Mucosa of descending colon (tissue), 3 donors: ENCODE results near the gene ZSWIM3. TPM values are rescaled to one million over a fixed set of nuclear protein-coding genes. Genes with fewer than 3 reads are reported as not detected.
"Not testable (repeated sequence)": the region's sequence is repeated elsewhere in the genome, so short reads cannot be mapped to it uniquely, and the experiment has no call there.

Experiments used
- ATAC-seq: fragments of 200-7000 bp; cut with Tn5 transposase; one replicate; pipeline ENCODE4 v1.9.1; 2020; ENCODE audit warnings: mild to moderate bottlenecking, moderate library complexity
- DNase-seq, 3 donors: peaks; one replicate each; pipeline ENCODE4 v3.0.0-alpha.2; 2020
- H3K36me3 ChIP-seq: fragments of 200-600 bp; one replicate; pipeline ENCODE4 v1.8.0; 2021; ENCODE audit warnings: low read depth, mild to moderate bottlenecking
- H3K4me1 ChIP-seq: fragments of 200-600 bp; one replicate; pipeline ENCODE4 v1.8.0; 2021; ENCODE audit warnings: low read depth, mild to moderate bottlenecking
- H3K4me3 ChIP-seq: fragments of 200-600 bp; one replicate; pipeline ENCODE4 v1.8.0; 2021; ENCODE audit warnings: mild to moderate bottlenecking
- H3K9me3 ChIP-seq: fragments of 200-600 bp; one replicate; pipeline ENCODE4 v1.8.0; 2021; ENCODE audit warnings: mild to moderate bottlenecking
- intact Hi-C, 2 donors: fragments of 100-400 bp; cut with DNase I in 1 of 2; cut with micrococcal nuclease in 1 of 2; formaldehyde crosslinking; loops; one replicate each; pipeline versions ENCODE4 v1.11.0 to v1.11.1; 2022; cut with DNase I, micrococcal nuclease
- total RNA-seq, 3 donors: library from RNA; stranded (reverse); fragmentation: NEBNext Ultra II Directional in 2 of 3; extraction: Animal tissue kit (Norgen Biotek cat#: 25700) in 2 of 3; gene quantifications; one replicate each; pipeline versions ENCODE4 v1.2.1 to v1.2.4, GENCODE V29; 2021 to 2023
- TF ChIP-seq, protein P1 (sequence below): fragments of 200-600 bp; IDR thresholded peaks from one replicate; pipeline ENCODE4 v1.8.0; 2022; ENCODE audit warnings: antibody characterized with exemption, mild to moderate bottlenecking
- donor health status: DM: no; HTN: no; CAD: no; lungs with moderate emphysema.
- donor health status: DM: no; HTN: no; CAD: no.
- donor health status: DM: no; HTN: yes; CAD: no.

ZSWIM3 gene
- total RNA-seq, 3 donors from 2014 or later: 3.3 to 7.4 (median 5.7) TPM

GRCh38 chr20:45899046-45899835, 41.8 kb downstream of the ZSWIM3 start:
- Histone ChIP-seq H3K9me3 (no peaks in the 10 kb centered on the region), H3K36me3 (no peaks in the 10 kb centered on the region), H3K4me1 (peaks cover 3% of the 10 kb centered on the region), H3K4me3 (no peak overlapping the region)
- DNase-seq: no peak
- intact Hi-C loops: no loop called here
- ATAC-seq: no peak
- TF ChIP-seq, protein P1, sequence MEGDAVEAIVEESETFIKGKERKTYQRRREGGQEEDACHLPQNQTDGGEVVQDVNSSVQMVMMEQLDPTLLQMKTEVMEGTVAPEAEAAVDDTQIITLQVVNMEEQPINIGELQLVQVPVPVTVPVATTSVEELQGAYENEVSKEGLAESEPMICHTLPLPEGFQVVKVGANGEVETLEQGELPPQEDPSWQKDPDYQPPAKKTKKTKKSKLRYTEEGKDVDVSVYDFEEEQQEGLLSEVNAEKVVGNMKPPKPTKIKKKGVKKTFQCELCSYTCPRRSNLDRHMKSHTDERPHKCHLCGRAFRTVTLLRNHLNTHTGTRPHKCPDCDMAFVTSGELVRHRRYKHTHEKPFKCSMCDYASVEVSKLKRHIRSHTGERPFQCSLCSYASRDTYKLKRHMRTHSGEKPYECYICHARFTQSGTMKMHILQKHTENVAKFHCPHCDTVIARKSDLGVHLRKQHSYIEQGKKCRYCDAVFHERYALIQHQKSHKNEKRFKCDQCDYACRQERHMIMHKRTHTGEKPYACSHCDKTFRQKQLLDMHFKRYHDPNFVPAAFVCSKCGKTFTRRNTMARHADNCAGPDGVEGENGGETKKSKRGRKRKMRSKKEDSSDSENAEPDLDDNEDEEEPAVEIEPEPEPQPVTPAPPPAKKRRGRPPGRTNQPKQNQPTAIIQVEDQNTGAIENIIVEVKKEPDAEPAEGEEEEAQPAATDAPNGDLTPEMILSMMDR: no peak

DNA sequence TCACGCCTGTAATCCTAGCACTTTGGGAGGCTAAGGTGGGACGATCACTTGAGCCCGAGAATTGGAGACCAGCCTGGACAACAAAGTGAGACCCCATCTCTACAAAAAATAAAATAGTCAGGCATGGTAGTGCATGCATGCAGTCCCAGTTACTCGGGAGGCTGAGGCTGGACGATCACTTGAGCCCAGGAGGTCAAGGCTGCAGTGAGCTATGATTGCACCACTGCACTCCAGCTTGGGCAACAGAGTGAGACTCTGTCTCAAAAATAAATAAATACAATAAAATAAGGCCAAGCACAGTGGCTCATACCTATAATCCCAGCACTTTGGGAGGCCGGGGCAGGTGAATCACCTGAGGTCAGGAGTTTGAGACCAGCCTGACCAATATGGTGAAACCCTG, 43.9 kb downstream of the ZSWIM3 start:
- DNase-seq, H3K4me3 ChIP-seq, H3K9me3 ChIP-seq, H3K4me1 ChIP-seq, ATAC-seq, intact Hi-C loops, H3K36me3 ChIP-seq: not testable (repeated sequence)

- TF ChIP-seq, protein P1: no peak
- DNase-seq (no peak), ATAC-seq (no peak)
- Histone ChIP-seq H3K36me3 (no peaks in the 10 kb centered on the region), H3K4me1 (peaks cover 3% of the 10 kb centered on the region), H3K4me3 (no peak overlapping the region), H3K9me3 (no peaks in the 10 kb centered on the region)
- intact Hi-C loops: no loop called here
These were observed 44.8 kb downstream of the ZSWIM3 start for GRCh38 chr20:45902199-45902701.

- no peak for DNase-seq
- no peaks in the 10 kb centered on the region for H3K9me3 ChIP-seq
- intact Hi-C loops: no loop called here
- H3K4me1 ChIP-seq: peaks cover 5% of the 10 kb centered on the region
- no peaks in the 10 kb centered on the region for H3K36me3 ChIP-seq
- no peak for ATAC-seq
- TF ChIP-seq, protein P1: no peak
- H3K4me3 ChIP-seq: no peak overlapping the region
These were observed 47.4 kb downstream of the ZSWIM3 start for GRCh38 chr20:45904583-45905504.

- TF ChIP-seq, protein P1: no peak
- ATAC-seq: no peak
These were observed 48.2 kb downstream of the ZSWIM3 start for GRCh38 chr20:45905505-45906079.

More at GRCh38 chr20:45905505-45906079, 48.2 kb downstream of the ZSWIM3 start:
- H3K36me3 ChIP-seq: no peaks in the 10 kb centered on the region
- DNase-seq: no peak
- peaks cover 2% of the 10 kb centered on the region for H3K4me1 ChIP-seq
- H3K4me3 ChIP-seq: no peak overlapping the region
- intact Hi-C loops: no loop called here
- no peaks in the 10 kb centered on the region for H3K9me3 ChIP-seq
